Choroid plexus epithelial cell (primary cell): Measurements from ENCODE around the gene VRK2.
"Not testable (repeated sequence)": the region's sequence is repeated elsewhere in the genome, so short reads cannot be mapped to it uniquely, and the experiment has no call there.

Experiments used
- DNase-seq: peaks from one replicate; pipeline ENCODE4 v3.0.0-alpha.2; 2010; ENCODE audit warnings: low read depth
- H3K4me3 ChIP-seq: 2 replicates; pipeline ENCODE4 v1.5.1; 2011; ENCODE audit warnings: low read depth, mild to moderate bottlenecking, control low read depth, low read length, moderate library complexity
- TF ChIP-seq, protein P1 (sequence below): conservative IDR thresholded peaks from 2 replicates; pipeline ENCODE4 v1.5.1; 2011; ENCODE audit warnings: low read depth, mild to moderate bottlenecking, control low read depth, inconsistent platforms, low read length, moderate library complexity

The VRK2 gene

DNA sequence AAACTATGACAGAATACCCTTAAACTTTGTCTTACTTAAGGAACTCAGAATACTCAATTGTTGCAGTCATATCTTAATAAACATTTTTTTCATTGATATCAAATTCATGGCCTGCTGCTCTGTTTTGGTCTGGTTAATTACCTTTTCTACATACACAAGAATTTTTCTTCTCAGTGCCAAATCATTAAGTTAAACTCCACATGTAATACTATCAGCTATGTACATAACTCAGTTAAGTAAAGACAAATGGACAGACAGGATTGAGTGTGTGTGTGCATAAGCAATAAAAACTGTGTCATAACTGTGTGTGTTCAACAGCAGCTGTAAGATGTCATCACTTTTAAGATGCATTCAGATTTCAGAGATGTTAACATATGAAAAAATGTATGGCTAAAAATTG, 34.4 kb downstream of the VRK2 start:
- TF ChIP-seq, protein P1, sequence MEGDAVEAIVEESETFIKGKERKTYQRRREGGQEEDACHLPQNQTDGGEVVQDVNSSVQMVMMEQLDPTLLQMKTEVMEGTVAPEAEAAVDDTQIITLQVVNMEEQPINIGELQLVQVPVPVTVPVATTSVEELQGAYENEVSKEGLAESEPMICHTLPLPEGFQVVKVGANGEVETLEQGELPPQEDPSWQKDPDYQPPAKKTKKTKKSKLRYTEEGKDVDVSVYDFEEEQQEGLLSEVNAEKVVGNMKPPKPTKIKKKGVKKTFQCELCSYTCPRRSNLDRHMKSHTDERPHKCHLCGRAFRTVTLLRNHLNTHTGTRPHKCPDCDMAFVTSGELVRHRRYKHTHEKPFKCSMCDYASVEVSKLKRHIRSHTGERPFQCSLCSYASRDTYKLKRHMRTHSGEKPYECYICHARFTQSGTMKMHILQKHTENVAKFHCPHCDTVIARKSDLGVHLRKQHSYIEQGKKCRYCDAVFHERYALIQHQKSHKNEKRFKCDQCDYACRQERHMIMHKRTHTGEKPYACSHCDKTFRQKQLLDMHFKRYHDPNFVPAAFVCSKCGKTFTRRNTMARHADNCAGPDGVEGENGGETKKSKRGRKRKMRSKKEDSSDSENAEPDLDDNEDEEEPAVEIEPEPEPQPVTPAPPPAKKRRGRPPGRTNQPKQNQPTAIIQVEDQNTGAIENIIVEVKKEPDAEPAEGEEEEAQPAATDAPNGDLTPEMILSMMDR = no peak
- peak; percentile 16 for DNase-seq
- H3K4me3 ChIP-seq = no peak overlapping the region

DNA sequence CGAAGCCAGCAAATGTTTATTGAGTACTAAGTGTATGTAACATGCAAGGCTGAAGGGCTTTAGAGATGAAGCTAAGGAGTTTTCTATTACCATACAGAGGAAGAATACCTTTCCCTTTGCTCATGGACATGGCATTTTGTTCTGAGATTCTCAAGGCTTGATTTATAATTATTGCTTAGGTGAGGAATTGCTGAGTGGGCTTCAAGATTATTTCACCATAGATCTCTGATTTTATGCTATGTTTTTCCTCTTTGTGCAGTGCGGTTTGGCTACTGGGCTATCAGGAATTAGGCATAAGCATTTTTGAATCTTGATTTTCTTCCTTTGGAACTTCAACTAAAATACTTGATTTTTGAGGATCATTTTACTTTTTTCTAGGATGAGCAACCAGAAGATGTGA, 42.5 kb downstream of the VRK2 start:
- no peak for DNase-seq
- TF ChIP-seq, protein P1 = no peak
- H3K4me3 ChIP-seq = no peak overlapping the region

DNA sequence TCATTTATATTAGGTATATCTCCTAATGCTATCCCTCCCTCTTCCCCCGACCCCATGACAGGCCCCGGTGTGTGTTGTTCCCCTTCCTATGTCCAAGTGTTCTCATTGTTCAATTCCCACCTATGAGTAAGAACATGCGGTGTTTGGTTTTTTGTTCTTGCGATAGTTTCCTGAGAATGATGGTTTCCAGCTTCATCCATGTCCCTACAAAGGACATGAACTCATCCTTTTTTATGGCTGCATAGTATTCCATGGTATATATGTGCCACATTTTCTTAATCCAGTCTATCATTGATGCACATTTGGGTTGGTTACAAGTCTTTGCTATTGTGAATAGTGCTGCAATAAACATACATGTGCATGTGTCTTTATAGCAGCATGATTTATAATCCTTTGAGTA, 46.2 kb downstream of the VRK2 start:
- DNase-seq, H3K4me3 ChIP-seq: not testable (repeated sequence)

DNA sequence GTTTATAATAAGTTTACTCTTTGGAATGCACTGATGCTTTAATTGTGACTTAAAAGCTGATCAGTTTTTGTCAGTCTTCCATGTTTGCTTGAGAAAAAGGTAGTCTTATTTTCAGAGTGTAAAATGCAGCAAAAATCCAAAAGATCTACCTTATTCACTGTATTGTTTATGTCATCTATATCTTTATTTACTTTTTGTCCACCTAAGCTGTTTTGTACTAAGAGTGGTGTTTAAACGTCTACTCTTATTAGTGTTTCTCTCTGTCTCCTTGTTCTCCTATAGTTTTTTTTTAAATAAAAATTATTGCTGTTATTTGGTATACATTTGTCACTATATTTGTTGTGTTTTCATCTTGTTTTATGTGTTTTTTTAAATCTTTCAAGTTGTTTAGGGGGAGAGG, 50.4 kb downstream of the VRK2 start:
- H3K4me3 ChIP-seq = no peak overlapping the region
- no peak for DNase-seq
- TF ChIP-seq, protein P1 = no peak

DNA sequence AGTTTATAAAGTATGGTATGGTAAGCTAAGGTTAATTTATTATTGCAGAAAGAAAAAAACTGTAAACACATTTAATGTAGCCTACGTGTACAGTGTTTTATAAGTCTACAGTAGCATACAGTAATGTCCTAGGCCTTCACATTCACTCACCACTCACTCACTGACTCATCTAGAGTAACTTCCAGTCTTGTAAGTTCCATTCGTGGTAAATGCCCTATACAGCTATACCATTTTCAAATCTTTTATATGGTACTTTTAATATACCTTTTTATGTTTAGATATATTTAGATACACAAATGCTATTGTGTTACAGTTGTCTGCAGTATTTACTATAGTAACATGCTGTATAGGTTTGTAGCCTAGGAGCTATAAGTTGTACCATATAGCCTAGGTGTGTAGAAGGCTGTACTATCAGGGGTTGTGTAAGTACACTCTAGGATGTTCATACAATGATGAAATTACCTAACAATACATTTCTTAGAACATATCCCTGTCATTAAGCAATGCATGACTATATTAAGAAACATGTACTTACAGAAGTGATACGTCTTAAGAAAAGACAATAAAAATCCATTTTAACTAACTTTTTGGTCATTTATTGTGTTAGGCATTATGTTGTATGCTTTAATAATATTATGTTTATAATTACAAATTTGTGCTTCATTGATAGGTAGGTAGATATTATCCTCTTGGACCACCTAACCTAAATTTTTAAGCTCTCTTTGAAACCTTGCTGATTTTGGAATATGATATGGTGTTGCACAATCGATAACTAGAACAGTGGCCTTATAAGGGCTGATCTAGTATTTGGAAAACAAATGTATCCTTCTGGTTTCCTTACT, 51.9 kb downstream of the VRK2 start:
- peak; percentile 76 for DNase-seq
- TF ChIP-seq, protein P1 = no peak
- no peak overlapping the region for H3K4me3 ChIP-seq

DNA sequence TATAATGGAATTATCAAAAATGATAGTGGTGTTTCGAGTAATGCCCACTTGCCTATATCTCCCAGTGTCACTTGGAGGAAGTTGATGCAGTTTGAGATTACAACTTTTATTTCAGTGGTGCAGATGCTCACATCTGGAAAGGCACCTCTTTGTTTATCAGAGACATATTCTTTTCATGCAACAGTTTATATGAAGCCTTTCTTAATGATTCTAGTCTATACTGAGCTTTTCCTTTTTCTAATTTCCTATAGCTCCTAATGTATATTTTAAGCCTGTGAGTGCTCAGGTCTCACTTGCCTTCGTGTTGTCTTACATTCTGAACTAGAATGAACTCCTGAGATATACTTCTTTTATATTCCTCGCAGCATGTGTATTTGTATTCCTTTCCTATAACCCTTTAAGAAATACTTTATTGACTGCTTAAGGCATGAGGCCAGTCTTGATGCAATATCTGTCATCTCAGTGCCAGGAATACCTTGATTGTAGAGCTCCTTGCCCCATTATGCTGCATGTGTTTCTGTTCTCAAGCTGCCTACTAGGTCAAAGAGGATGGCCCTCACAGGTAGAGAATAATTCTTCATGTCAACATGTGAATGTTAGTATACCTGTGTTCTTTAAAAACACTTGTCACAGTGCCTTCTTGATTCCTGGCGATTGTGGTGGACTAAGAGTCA, 52.6 kb downstream of the VRK2 start:
- TF ChIP-seq, protein P1 = no peak
- DNase-seq = no peak
- no peak overlapping the region for H3K4me3 ChIP-seq

DNA sequence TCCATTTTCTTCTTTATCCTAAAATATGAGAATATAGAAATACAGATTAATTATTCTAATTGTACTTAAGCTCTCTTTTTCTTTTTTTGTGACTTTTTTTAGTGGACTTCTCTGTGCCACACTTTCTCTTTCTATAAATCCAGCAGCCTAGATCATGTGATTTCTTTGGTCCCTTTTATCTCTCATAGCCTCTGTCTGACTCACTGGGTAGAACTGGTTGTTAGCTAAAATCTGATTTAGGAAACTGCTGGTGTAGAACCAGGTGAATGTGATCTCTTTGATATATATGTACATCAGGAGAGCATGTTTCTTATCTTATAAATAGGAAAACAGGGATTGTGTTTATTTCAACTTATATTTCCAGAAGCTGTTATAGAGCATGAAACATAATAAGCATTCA, 54.9 kb downstream of the VRK2 start:
- H3K4me3 ChIP-seq = no peak overlapping the region
- DNase-seq = peak; percentile 61
- TF ChIP-seq, protein P1 = no peak
